Neuronal stem cell (in vitro differentiated cells): ENCODE results near the gene POLR3H.

Experiments
- DNase-seq: peaks from one replicate; pipeline ENCODE4 v3.0.0-alpha.2; 2013; ENCODE audit warnings: low spot score
- H2AFZ ChIP-seq: one replicate; pipeline ENCODE4 v1.6.1; 2013; ENCODE audit warnings: mild to moderate bottlenecking, low read length, inconsistent platforms
- H2AK5ac ChIP-seq: 2 replicates; pipeline ENCODE4 v1.6.1; 2013; ENCODE audit warnings: low read depth, mild to moderate bottlenecking, inconsistent platforms, low read length, moderate library complexity, mixed read lengths
- H2BK120ac ChIP-seq: 2 replicates; pipeline ENCODE4 v1.6.1; 2013; ENCODE audit warnings: low read depth, mild to moderate bottlenecking, inconsistent platforms, low read length, moderate library complexity, mixed read lengths
- H2BK12ac ChIP-seq: one replicate; pipeline ENCODE4 v1.6.1; 2013; ENCODE audit warnings: low read length, inconsistent platforms
- H2BK15ac ChIP-seq: 2 replicates; pipeline ENCODE4 v1.6.1; 2013; ENCODE audit warnings: mild to moderate bottlenecking, low read length, inconsistent platforms, mixed read lengths
- H2BK5ac ChIP-seq: one replicate; pipeline ENCODE4 v1.6.1; 2013; ENCODE audit warnings: inconsistent platforms, mild to moderate bottlenecking, low read length, moderate library complexity
- H3K14ac ChIP-seq: one replicate; pipeline ENCODE4 v1.6.1; 2013; ENCODE audit warnings: low read length, inconsistent platforms
- H3K18ac ChIP-seq: 2 replicates; pipeline ENCODE4 v1.6.1; 2013; ENCODE audit warnings: low read length, inconsistent platforms
- H3K23ac ChIP-seq: 2 replicates; pipeline ENCODE4 v1.6.1; 2013; ENCODE audit warnings: low read depth, mild to moderate bottlenecking, mixed read lengths, low read length, inconsistent platforms; ENCODE audit not compliant: poor library complexity
- H3K27ac ChIP-seq: replicated peaks from 3 replicates; pipeline ENCODE4 v1.5.1; 2013; ENCODE audit warnings: low read length, inconsistent platforms
- H3K27me3 ChIP-seq, 3 experiments: 2 replicates each; pipeline ENCODE4 v1.6.1; 2013; ENCODE audit warnings: low read length in 3 of 3, mild to moderate bottlenecking in 2 of 3, inconsistent platforms in 1 of 3, low read depth in 1 of 3, mixed read lengths in 1 of 3, moderate library complexity in 1 of 3; ENCODE audit not compliant: control insufficient read depth in 3 of 3, insufficient read depth in 3 of 3
- H3K36me3 ChIP-seq, 2 donors: replicated peaks in 1 of 2; 2 replicates each; pipeline ENCODE4 v1.6.1; 2013; ENCODE audit warnings: low read length in 2 of 2; ENCODE audit not compliant: control insufficient read depth in 2 of 2, insufficient read depth in 2 of 2
- H3K4ac ChIP-seq: 2 replicates; pipeline ENCODE4 v1.6.1; 2013; ENCODE audit warnings: inconsistent platforms, mild to moderate bottlenecking, low read length, moderate library complexity
- H3K4me1 ChIP-seq, 2 donors: 1 replicate in 1 of 2; 2 replicates in 1 of 2; pipeline ENCODE4 v1.6.1; 2013; ENCODE audit warnings: low read length in 2 of 2, low read depth in 1 of 2; ENCODE audit not compliant: control insufficient read depth in 2 of 2, insufficient read depth in 1 of 2
- H3K4me2 ChIP-seq: one replicate; pipeline ENCODE4 v1.6.1; 2013; ENCODE audit warnings: mild to moderate bottlenecking, low read length, inconsistent platforms; ENCODE audit not compliant: insufficient read depth, poor library complexity, severe bottlenecking
- H3K4me3 ChIP-seq, 2 donors: 2 replicates each; pipeline ENCODE4 v1.5.1; 2013; ENCODE audit warnings: low read length in 2 of 2, mild to moderate bottlenecking in 2 of 2, inconsistent platforms in 1 of 2, moderate library complexity in 1 of 2
- H3K79me1 ChIP-seq: one replicate; pipeline ENCODE4 v1.6.1; 2013; ENCODE audit warnings: low read depth, mild to moderate bottlenecking, inconsistent platforms, low read length, moderate library complexity
- H3K9ac ChIP-seq: one replicate; pipeline ENCODE4 v1.6.1; 2013; ENCODE audit warnings: mild to moderate bottlenecking, low read depth, low read length, inconsistent platforms; ENCODE audit not compliant: poor library complexity
- H3K9me3 ChIP-seq, 2 donors: replicated peaks in 1 of 2; 2 replicates each; pipeline versions ENCODE3 to v1.6.1; 2013; ENCODE audit warnings: low read length in 2 of 2, mild to moderate bottlenecking in 2 of 2, inconsistent platforms in 1 of 2, low read depth in 1 of 2, mixed read lengths in 1 of 2, moderate library complexity in 1 of 2; ENCODE audit not compliant: control insufficient read depth in 2 of 2, insufficient read depth in 1 of 2
- H4K8ac ChIP-seq: one replicate; pipeline ENCODE4 v1.6.1; 2013; ENCODE audit warnings: low read depth, mild to moderate bottlenecking, inconsistent platforms, low read length, moderate library complexity
- H4K91ac ChIP-seq: one replicate; pipeline ENCODE4 v1.6.1; 2013; ENCODE audit warnings: low read length, low read depth, mild to moderate bottlenecking, inconsistent platforms; ENCODE audit not compliant: poor library complexity
- WGBS, 2 donors: extraction: QIAGEN DNeasy Blood & Tissue Kit; methylation state at CpG; one replicate each; pipeline ENCODE4 v1.1.7; 2013; ENCODE audit warnings: missing lambda C conversion rate in 2 of 2, mixed read lengths in 1 of 2; ENCODE audit not compliant: insufficient read length in 2 of 2, insufficient replicate concordance in 1 of 2; ENCODE audit errors: extremely low coverage in 2 of 2; 5-methylcytosine and 5-hydroxymethylcytosine counted together

Gene POLR3H

GRCh38 chr22:41542224-41542623 is 2.0 kb downstream of the POLR3H start:
- DNase-seq: no peak
- Histone ChIP-seq H2BK120ac (no peak overlapping the region), H2BK15ac (no peak overlapping the region), H3K14ac (no peak overlapping the region), H3K9ac (no peak overlapping the region), H3K36me3 (peaks cover 17 to 36% of the 10 kb centered on the region in 2 donors), H3K18ac (no peak overlapping the region), H3K4me3 (no peak overlapping the region), H4K91ac (no peak overlapping the region), H2AFZ (no peak overlapping the region), H3K4me2 (no peak overlapping the region), H3K4me1 (peaks cover 8 to 12% of the 10 kb centered on the region in 2 donors), H2BK12ac (no peak overlapping the region), H2BK5ac (no peak overlapping the region), H4K8ac (no peak overlapping the region), H3K27me3 (no peaks in the 10 kb centered on the region), H3K9me3 (no peaks in the 10 kb centered on the region), H3K23ac (no peak overlapping the region), H3K4ac (no peak overlapping the region), H3K27ac (no peak overlapping the region), H2AK5ac (no peak overlapping the region), H3K79me1 (peaks cover 10% of the 10 kb centered on the region)
- no CpG with 5 or more reads among the region's 4 CpGs for WGBS, 2 donors

DNA sequence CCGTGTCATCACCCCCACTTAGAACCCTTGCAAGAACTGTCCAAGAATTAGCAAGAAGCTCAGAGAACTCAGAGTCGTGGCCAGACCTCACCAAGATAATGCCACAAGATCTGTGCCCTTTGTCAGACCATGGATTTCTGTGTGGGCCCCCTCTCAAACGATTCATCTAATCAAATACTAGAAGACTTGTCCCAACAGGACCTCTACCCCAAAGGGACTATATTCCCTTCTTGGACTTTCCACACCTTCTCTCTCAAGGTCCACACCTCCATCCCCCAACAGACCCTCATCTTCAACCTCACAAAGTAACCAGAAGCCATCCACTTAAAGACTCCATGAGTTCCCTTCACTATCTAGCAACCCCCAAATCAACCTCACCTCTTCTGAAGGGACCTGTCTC is 2.8 kb downstream of the POLR3H start:
- Histone ChIP-seq H2BK5ac (no peak overlapping the region), H2AFZ (no peak overlapping the region), H4K91ac (no peak overlapping the region), H2BK120ac (no peak overlapping the region), H3K18ac (no peak overlapping the region), H3K23ac (no peak overlapping the region), H3K27me3 (no peaks in the 10 kb centered on the region), H4K8ac (no peak overlapping the region), H3K9ac (no peak overlapping the region), H3K4me3 (no peak overlapping the region), H3K27ac (no peak overlapping the region), H2BK12ac (no peak overlapping the region), H3K36me3 (peaks cover 19 to 40% of the 10 kb centered on the region in 2 donors), H2BK15ac (no peak overlapping the region), H3K9me3 (no peaks in the 10 kb centered on the region), H3K4me1 (peaks cover 8 to 12% of the 10 kb centered on the region in 2 donors), H3K4me2 (no peak overlapping the region), H3K14ac (no peak overlapping the region), H3K79me1 (peaks cover 10% of the 10 kb centered on the region), H3K4ac (no peak overlapping the region), H2AK5ac (no peak overlapping the region)
- DNase-seq: no peak
- no CpG with 5 or more reads among the region's 3 CpGs for WGBS, 2 donors

DNA sequence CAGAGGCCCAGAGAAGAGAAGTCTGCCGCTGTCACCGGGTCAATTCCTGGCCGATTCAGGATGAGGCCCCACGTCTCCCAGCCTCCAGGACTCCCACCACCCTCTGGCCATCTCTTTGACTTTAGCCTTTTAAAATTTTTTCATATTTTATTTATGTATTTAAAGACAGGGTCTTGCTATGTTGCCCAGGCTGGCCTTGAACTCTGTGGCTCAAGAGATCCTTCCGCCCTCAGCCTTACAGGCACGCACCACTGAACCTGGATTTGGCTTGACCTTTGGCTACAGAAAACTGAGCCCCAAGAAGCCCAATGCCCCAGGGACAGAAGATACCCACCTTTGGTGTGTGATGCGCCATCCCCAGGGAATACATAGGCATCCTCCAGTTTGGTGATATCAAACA is 3.9 kb downstream of the POLR3H start:
- Histone ChIP-seq H2BK12ac (no peak overlapping the region), H3K27me3 (no peaks in the 10 kb centered on the region), H3K4ac (no peak overlapping the region), H4K91ac (no peak overlapping the region), H3K9ac (peak overlapping the region; percentile 32), H3K9me3 (no peaks in the 10 kb centered on the region), H3K14ac (no peak overlapping the region), H4K8ac (no peak overlapping the region), H3K18ac (no peak overlapping the region), H2AFZ (no peak overlapping the region), H3K36me3 (peaks cover 19 to 40% of the 10 kb centered on the region in 2 donors), H2BK120ac (no peak overlapping the region), H3K4me1 (peaks cover 8 to 12% of the 10 kb centered on the region in 2 donors), H2BK15ac (no peak overlapping the region), H2AK5ac (no peak overlapping the region), H3K23ac (peak overlapping the region; percentile 14), H2BK5ac (no peak overlapping the region), H3K27ac (no peak overlapping the region), H3K4me2 (no peak overlapping the region), H3K79me1 (peaks cover 10% of the 10 kb centered on the region), H3K4me3 (no peak overlapping the region)
- WGBS, 2 donors: no CpG with 5 or more reads among the region's 7 CpGs
- DNase-seq: no peak

- H2BK15ac ChIP-seq: no peak overlapping the region
- no peak overlapping the region for H3K9ac ChIP-seq
- H4K8ac ChIP-seq: no peak overlapping the region
- H3K4me1 ChIP-seq: peaks cover 4 to 9% of the 10 kb centered on the region in 2 donors
- H3K9me3 ChIP-seq: no peaks in the 10 kb centered on the region
- no peak overlapping the region for H3K18ac ChIP-seq
- no peak overlapping the region for H4K91ac ChIP-seq
- no peaks in the 10 kb centered on the region for H3K27me3 ChIP-seq
- no peak overlapping the region for H3K4me2 ChIP-seq
- no peak overlapping the region for H2BK12ac ChIP-seq
- WGBS, 2 donors: no CpG with 5 or more reads among the region's 3 CpGs
- peaks cover 10% of the 10 kb centered on the region for H3K79me1 ChIP-seq
- no peak overlapping the region for H2BK5ac ChIP-seq
- peaks cover 19 to 41% of the 10 kb centered on the region in 2 donors for H3K36me3 ChIP-seq
- DNase-seq: no peak
- no peak overlapping the region for H3K27ac ChIP-seq
- H3K4ac ChIP-seq: no peak overlapping the region
- no peak overlapping the region for H3K23ac ChIP-seq
- no peak overlapping the region for H2AK5ac ChIP-seq
- H2AFZ ChIP-seq: no peak overlapping the region
- no peak overlapping the region for H2BK120ac ChIP-seq
- H3K14ac ChIP-seq: no peak overlapping the region
- no peak overlapping the region for H3K4me3 ChIP-seq
Observed at GRCh38 chr22:41540006-41540315, 4.3 kb downstream of the POLR3H start.
